Smooth muscle cell (in vitro differentiated cells): ENCODE data around the gene WNT6. TPM values are rescaled to one million over a fixed set of nuclear protein-coding genes. Genes with fewer than 3 reads are reported as not detected.

Experiments
- DNase-seq: peaks from one replicate; lab custom pipeline; 2025; ENCODE audit not compliant: unreplicated experiment; lab: John Stamatoyannopoulos, UW
- H2AFZ ChIP-seq: fragments of 200-600 bp; sonication (generic); 2 replicates; pipeline ENCODE4 v1.6.0; 2016; ENCODE audit warnings: antibody characterized with exemption, low read depth, mild to moderate bottlenecking
- H3F3A ChIP-seq: fragments of 200-600 bp; sonication (generic); 2 replicates; pipeline ENCODE4 v1.6.0; 2017; ENCODE audit warnings: antibody characterized with exemption, low read depth
- H3K27ac ChIP-seq: fragments of 200-600 bp; sonication (generic); 2 replicates; pipeline ENCODE4 v1.5.1; 2016; ENCODE audit warnings: low read depth, mild to moderate bottlenecking
- H3K27me3 ChIP-seq: fragments of 200-600 bp; sonication (generic); 2 replicates; pipeline ENCODE4 v1.6.1; 2016; ENCODE audit warnings: low read depth, mild to moderate bottlenecking
- H3K36me3 ChIP-seq: fragments of 200-600 bp; sonication (generic); 2 replicates; pipeline ENCODE4 v1.5.1; 2016; ENCODE audit warnings: low read depth
- H3K4me1 ChIP-seq: fragments of 200-600 bp; sonication (generic); 2 replicates; pipeline ENCODE4 v1.5.1; 2016; ENCODE audit warnings: low read depth
- H3K4me2 ChIP-seq: fragments of 200-600 bp; sonication (generic); 2 replicates; pipeline ENCODE4 v1.6.0; 2016; ENCODE audit warnings: mild to moderate bottlenecking
- H3K4me3 ChIP-seq: fragments of 200-600 bp; sonication (generic); 2 replicates; pipeline ENCODE4 v1.5.1; 2016; ENCODE audit warnings: mild to moderate bottlenecking
- H3K79me2 ChIP-seq: fragments of 200-600 bp; sonication (generic); 2 replicates; pipeline ENCODE4 v1.6.0; 2016; ENCODE audit warnings: low read depth, mild to moderate bottlenecking
- H3K9ac ChIP-seq: fragments of 200-600 bp; sonication (generic); 2 replicates; pipeline ENCODE4 v1.6.0; 2016; ENCODE audit warnings: low read depth
- H3K9me3 ChIP-seq: fragments of 200-600 bp; sonication (generic); replicated peaks from 2 replicates; pipeline ENCODE4 v1.5.1; 2016; ENCODE audit warnings: low read depth
- H4K20me1 ChIP-seq: fragments of 200-600 bp; sonication (generic); 2 replicates; pipeline ENCODE4 v1.6.0; 2016; ENCODE audit warnings: low read depth
- CTCF ChIP-seq: fragments of 200-600 bp; sonication (generic); IDR thresholded peaks from 2 replicates; pipeline ENCODE4 v1.5.1; 2017; ENCODE audit warnings: borderline replicate concordance, mild to moderate bottlenecking, antibody characterized with exemption; ENCODE audit not compliant: insufficient read depth, poor library complexity, severe bottlenecking
- WGBS: methylation state at CpG from one replicate; pipeline ENCODE4 v1.1.7; 2016; ENCODE audit warnings: low lambda C conversion rate; 5-methylcytosine and 5-hydroxymethylcytosine counted together
- polyA plus RNA-seq: library from polyadenylated mRNA; unstranded; fragments of >200 nt; fragmentation: Nextera tagmentation; extraction: Ambion mirVana; gene quantifications from 2 replicates; pipeline ENCODE4 v1.2.1, GENCODE V29; 2016
- total RNA-seq: library from RNA; depleted of rRNA; stranded (reverse); fragments of >200 nt; gene quantifications from 2 replicates; pipeline ENCODE4 v1.2.3, GENCODE V29; 2014

WNT6 gene
- total and polyA plus RNA-seq, 2 experiments from 2014 or later: 7.9 to 12.1 TPM

- Histone ChIP-seq H3K79me2 (no peaks in the 10 kb centered on the region), H3K9me3 (no peaks in the 10 kb centered on the region), H3K27me3 (no peaks in the 10 kb centered on the region), H4K20me1 (no peaks in the 10 kb centered on the region), H3K4me1 (peaks cover 7% of the 10 kb centered on the region), H3F3A (no peaks in the 10 kb centered on the region), H3K4me2 (no peak overlapping the region), H3K36me3 (no peaks in the 10 kb centered on the region), H3K27ac (no peak overlapping the region), H3K4me3 (no peak overlapping the region), H2AFZ (no peak overlapping the region), H3K9ac (no peak overlapping the region)
- TF ChIP-seq CTCF: no peak
- 45% methylated on average over 7 of the region's 7 CpGs for WGBS
- DNase-seq: no peak
Measured at GRCh38 chr2:218849721-218850120, 9.9 kb upstream of the WNT6 start.

- TF ChIP-seq CTCF: no peak
- WGBS: 88% methylated on average over 2 of the region's 2 CpGs
Measured at GRCh38 chr2:218850796-218851195, 8.8 kb upstream of the WNT6 start.

GRCh38 chr2:218851286-218851685, 8.3 kb upstream of the WNT6 start:
- DNase-seq: no peak
- Histone ChIP-seq H4K20me1 (no peaks in the 10 kb centered on the region), H3K27me3 (no peaks in the 10 kb centered on the region), H3K36me3 (no peaks in the 10 kb centered on the region), H3F3A (no peaks in the 10 kb centered on the region), H3K4me3 (no peak overlapping the region), H3K79me2 (no peaks in the 10 kb centered on the region), H3K4me2 (no peak overlapping the region), H2AFZ (no peak overlapping the region), H3K9me3 (no peaks in the 10 kb centered on the region), H3K4me1 (peaks cover 7% of the 10 kb centered on the region), H3K9ac (no peak overlapping the region), H3K27ac (no peak overlapping the region)
- WGBS: 68% methylated on average over 3 of the region's 3 CpGs
- TF ChIP-seq CTCF: no peak

More at GRCh38 chr2:218850796-218851195, 8.8 kb upstream of the WNT6 start:
- Histone ChIP-seq H3K4me1 (peaks cover 7% of the 10 kb centered on the region), H3K4me3 (no peak overlapping the region), H4K20me1 (no peaks in the 10 kb centered on the region), H3K36me3 (no peaks in the 10 kb centered on the region), H3F3A (no peaks in the 10 kb centered on the region), H2AFZ (no peak overlapping the region), H3K9me3 (no peaks in the 10 kb centered on the region), H3K4me2 (no peak overlapping the region), H3K27ac (no peak overlapping the region), H3K79me2 (no peaks in the 10 kb centered on the region), H3K27me3 (no peaks in the 10 kb centered on the region), H3K9ac (no peak overlapping the region)
- DNase-seq: no peak

DNA sequence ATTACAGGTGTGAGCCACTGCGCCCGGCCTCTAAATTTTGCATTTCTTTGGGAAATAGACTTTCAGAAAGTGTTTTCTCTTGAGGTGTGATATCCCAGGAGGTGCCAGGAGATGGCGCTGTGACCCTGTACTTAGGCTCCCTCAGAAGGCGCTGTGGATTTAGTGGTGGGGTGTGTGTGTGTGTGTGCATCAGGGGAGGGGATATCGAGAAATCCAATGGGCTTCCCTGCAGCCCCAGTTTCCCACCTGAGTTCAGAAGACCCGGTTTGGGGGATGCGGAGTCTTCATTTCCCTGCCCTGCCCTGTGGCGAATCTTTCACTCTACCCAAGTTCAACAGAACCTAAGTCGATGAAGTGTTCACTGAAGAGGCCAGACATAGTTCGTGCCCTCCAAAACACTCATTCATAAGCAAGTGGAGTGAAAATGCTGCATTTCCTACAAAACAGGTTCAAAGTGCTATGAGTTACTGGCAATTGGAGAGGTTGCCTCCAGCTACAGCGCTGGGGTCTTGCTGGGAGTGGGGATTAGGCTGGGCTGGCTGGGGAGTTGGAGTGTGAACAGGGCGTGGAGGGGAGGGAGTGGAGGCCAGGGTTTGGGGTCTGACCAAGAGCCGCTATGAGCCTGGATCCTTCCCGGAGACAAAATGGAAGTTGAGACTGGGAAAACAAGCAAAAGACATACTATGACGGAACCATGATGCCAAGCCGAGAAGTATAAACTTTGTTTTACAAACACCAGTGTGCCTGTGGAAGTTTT, 6.5 kb upstream of the WNT6 start:
- H3K27ac ChIP-seq: no peak overlapping the region
- WGBS: 31% methylated on average over 16 of the region's 16 CpGs

More for the DNA sequence above, 6.5 kb upstream of the WNT6 start:
- H3K79me2 ChIP-seq: no peaks in the 10 kb centered on the region
- peak; percentile 88 for TF ChIP-seq CTCF
- H3K36me3 ChIP-seq: no peaks in the 10 kb centered on the region
- H3K4me2 ChIP-seq: no peak overlapping the region
- H3K4me3 ChIP-seq: no peak overlapping the region
- no peak overlapping the region for H2AFZ ChIP-seq
- H3K9me3 ChIP-seq: no peaks in the 10 kb centered on the region
- H3F3A ChIP-seq: no peaks in the 10 kb centered on the region
- no peak overlapping the region for H3K9ac ChIP-seq
- peaks cover 7% of the 10 kb centered on the region for H3K4me1 ChIP-seq
- DNase-seq: peak; percentile 12
- peaks cover 13% of the 10 kb centered on the region for H3K27me3 ChIP-seq
- H4K20me1 ChIP-seq: no peaks in the 10 kb centered on the region
